SK-N-MC (cell line): ENCODE measurements around the gene ANGPTL3.

Source experiments
- EZH2 ChIP-seq: fragments of 200-600 bp; sonication (generic); IDR thresholded peaks from one replicate; pipeline ENCODE4 v1.6.1; 2017; ENCODE audit warnings: antibody characterized with exemption
- POLR2AphosphoS5 ChIP-seq: IDR thresholded peaks from 2 replicates; pipeline ENCODE4 v1.6.1; 2012; ENCODE audit warnings: mild to moderate bottlenecking, low read depth, low read length, borderline replicate concordance

- no peak for TF ChIP-seq EZH2
- no peak for TF ChIP-seq POLR2AphosphoS5
Observed at GRCh38 chr1:62588000-62588399, 9.3 kb upstream of the ANGPTL3 start.
